BE2C (cell line): ENCODE measurements around the gene CDC45.

ENCODE experiments used
- DNase-seq: peaks from one replicate; pipeline ENCODE4 v3.0.0-alpha.2; 2020
- H3K27me3 ChIP-seq: fragments of 250-450 bp; sonication (Bioruptor Pico); 2 replicates; pipeline ENCODE4 v1.5.1; 2020; ENCODE audit warnings: mild to moderate bottlenecking
- H3K36me3 ChIP-seq: fragments of 250-450 bp; sonication (Bioruptor Pico); 2 replicates; pipeline ENCODE4 v1.5.1; 2020; ENCODE audit warnings: mild to moderate bottlenecking
- H3K4me1 ChIP-seq: fragments of 250-450 bp; sonication (Bioruptor Pico); 2 replicates; pipeline ENCODE4 v1.5.1; 2020
- H3K4me3 ChIP-seq: 2 replicates; pipeline ENCODE4 v1.5.1; 2011; ENCODE audit warnings: low read depth, low read length
- H3K9me3 ChIP-seq: fragments of 250-450 bp; sonication (Bioruptor Pico); 2 replicates; pipeline ENCODE4 v1.5.1; 2020
- CTCF ChIP-seq: IDR thresholded peaks from 2 replicates; pipeline ENCODE4 v1.5.1; 2012; ENCODE audit warnings: mild to moderate bottlenecking, low read depth, low read length

CDC45 gene

GRCh38 chr22:19473578-19473977, 6.1 kb upstream of the CDC45 start:
- Histone ChIP-seq H3K4me3 (no peak overlapping the region), H3K27me3 (no peaks in the 10 kb centered on the region), H3K4me1 (no peaks in the 10 kb centered on the region), H3K9me3 (no peaks in the 10 kb centered on the region), H3K36me3 (peaks cover 45% of the 10 kb centered on the region)
- no peak for DNase-seq
- TF ChIP-seq CTCF: peak; percentile 10; the same call in 1 of the 2 replicates

GRCh38 chr22:19476023-19476422, 3.7 kb upstream of the CDC45 start:
- TF ChIP-seq CTCF: no peak
- peaks cover 29% of the 10 kb centered on the region for H3K36me3 ChIP-seq

GRCh38 chr22:19477321-19478044, 2.2 kb upstream of the CDC45 start:
- no peak for DNase-seq
- peaks cover 33% of the 10 kb centered on the region for H3K36me3 ChIP-seq
- H3K4me1 ChIP-seq: no peaks in the 10 kb centered on the region
- TF ChIP-seq CTCF: peak; percentile 19
- no peaks in the 10 kb centered on the region for H3K9me3 ChIP-seq
- no peaks in the 10 kb centered on the region for H3K27me3 ChIP-seq
- H3K4me3 ChIP-seq: peak overlapping the region; percentile 82

More at GRCh38 chr22:19476023-19476422, 3.7 kb upstream of the CDC45 start:
- DNase-seq: no peak
- H3K4me3 ChIP-seq: no peak overlapping the region
- no peaks in the 10 kb centered on the region for H3K4me1 ChIP-seq
- no peaks in the 10 kb centered on the region for H3K9me3 ChIP-seq
- H3K27me3 ChIP-seq: no peaks in the 10 kb centered on the region

GRCh38 chr22:19478045-19478900, 1.4 kb upstream of the CDC45 start:
- Histone ChIP-seq H3K4me3 (peak overlapping the region; percentile 82), H3K36me3 (peaks cover 28% of the 10 kb centered on the region), H3K27me3 (no peaks in the 10 kb centered on the region), H3K4me1 (no peaks in the 10 kb centered on the region), H3K9me3 (no peaks in the 10 kb centered on the region)
- no peak for TF ChIP-seq CTCF
- no peak for DNase-seq

- no peaks in the 10 kb centered on the region for H3K27me3 ChIP-seq
- H3K9me3 ChIP-seq: no peaks in the 10 kb centered on the region
- no peaks in the 10 kb centered on the region for H3K4me1 ChIP-seq
- peak; percentile 89 for DNase-seq
- TF ChIP-seq CTCF: no peak
- peak within 1 kb of the TSS; percentile 82 for H3K4me3 ChIP-seq
- peaks cover 27% of the 10 kb centered on the region for H3K36me3 ChIP-seq
These were observed 792 bp upstream of the CDC45 start, which contains the start of gene UFD1 for GRCh38 chr22:19478901-19479354. UFD1 (minus strand) TSS chr22:19479193; CDS start chr22:19479085, 108 bp downstream.

GRCh38 chr22:19480173-19480568, 451 bp downstream of the CDC45 start:
- DNase-seq: peak; percentile 24
- Histone ChIP-seq H3K27me3 (no peaks in the 10 kb centered on the region), H3K4me3 (peak overlapping the region; percentile 82), H3K4me1 (no peaks in the 10 kb centered on the region), H3K9me3 (no peaks in the 10 kb centered on the region), H3K36me3 (peaks cover 28% of the 10 kb centered on the region)
- TF ChIP-seq CTCF: no peak
